Measurements from ENCODE around the gene FGFBP3.

Gene FGFBP3

GRCh38 chr10:91909117-91909677 lies at the start of gene FGFBP3:
Gene FGFBP3 (minus strand): TSS chr10:91909486. CDS start chr10:91908969, 517 bp downstream.
- DNase-seq, result peak; percentile 65

- no peak for DNase-seq
Observed at GRCh38 chr10:91957091-91957490, 47.8 kb upstream of the FGFBP3 start.

GRCh38 chr10:91955114-91955513 lies 45.8 kb upstream of the FGFBP3 start:
- DNase-seq, result no peak

- DNase-seq, result no peak
Observed at GRCh38 chr10:91953600-91954160, 44.4 kb upstream of the FGFBP3 start.

GRCh38 chr10:91944880-91945630 lies 35.8 kb upstream of the FGFBP3 start:
- DNase-seq, result no peak

DNA sequence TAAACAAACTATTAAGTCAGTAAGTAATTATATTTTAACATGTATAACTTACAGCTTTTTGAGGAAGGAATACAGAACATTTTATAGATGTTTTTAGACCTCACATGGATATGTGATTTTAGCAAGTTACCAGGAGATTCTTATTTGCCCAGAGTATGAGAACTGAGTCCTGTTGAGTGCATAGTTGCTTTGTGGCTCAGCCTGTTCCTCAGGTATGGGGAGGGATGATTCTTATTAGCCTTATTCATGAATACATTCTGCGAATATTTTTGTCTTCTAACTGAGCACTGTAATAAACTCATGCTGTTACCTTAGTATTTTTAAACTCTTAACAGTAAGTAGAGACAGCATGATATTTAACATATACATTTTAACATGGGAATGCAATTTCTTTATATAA lies 32.1 kb upstream of the FGFBP3 start:
- DNase-seq, result no peak

GRCh38 chr10:91939653-91940052 lies 30.4 kb upstream of the FGFBP3 start:
- no peak for DNase-seq

DNA sequence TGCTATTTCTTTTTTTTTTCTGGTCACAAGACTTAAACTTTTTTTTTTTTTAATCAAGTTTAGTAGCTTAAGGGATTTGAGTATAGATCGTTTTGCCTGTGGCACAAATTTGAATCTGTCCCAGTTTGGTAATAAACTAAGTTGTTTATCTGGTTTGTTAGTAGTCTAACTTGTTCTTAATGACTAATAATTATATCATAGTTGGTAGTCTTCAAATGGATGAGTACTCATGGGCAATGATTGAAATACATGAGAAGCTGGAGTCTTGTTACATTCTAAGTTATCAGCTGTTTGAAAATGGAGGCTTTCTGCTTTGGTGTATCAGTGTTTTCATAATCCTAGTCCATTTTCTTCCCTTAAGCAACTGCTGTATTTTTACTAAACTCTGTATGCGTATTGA lies 26.6 kb upstream of the FGFBP3 start:
- no peak for DNase-seq

GRCh38 chr10:91932737-91933136 lies 23.5 kb upstream of the FGFBP3 start:
- DNase-seq, result no peak

GRCh38 chr10:91931526-91932190 lies 22.4 kb upstream of the FGFBP3 start:
- no peak for DNase-seq

DNA sequence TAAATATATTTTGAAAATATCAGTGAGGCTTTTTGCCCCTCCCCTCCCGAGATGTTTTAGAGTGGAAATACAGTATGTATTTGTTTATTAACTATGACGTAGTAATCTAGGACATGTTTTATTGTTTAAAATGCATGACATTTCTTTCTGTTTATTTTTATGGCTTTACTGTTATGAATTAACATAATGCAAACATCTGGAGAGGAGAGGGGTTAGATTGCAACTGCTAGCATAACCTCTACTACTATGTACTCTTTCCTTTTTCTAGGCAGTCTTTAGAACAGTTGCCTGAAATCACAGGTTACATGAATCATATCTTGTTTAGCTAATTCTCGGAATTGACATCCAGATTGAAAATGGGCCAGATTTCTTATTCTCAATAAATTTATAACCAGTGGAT lies 21.7 kb upstream of the FGFBP3 start:
- DNase-seq, result no peak

DNA sequence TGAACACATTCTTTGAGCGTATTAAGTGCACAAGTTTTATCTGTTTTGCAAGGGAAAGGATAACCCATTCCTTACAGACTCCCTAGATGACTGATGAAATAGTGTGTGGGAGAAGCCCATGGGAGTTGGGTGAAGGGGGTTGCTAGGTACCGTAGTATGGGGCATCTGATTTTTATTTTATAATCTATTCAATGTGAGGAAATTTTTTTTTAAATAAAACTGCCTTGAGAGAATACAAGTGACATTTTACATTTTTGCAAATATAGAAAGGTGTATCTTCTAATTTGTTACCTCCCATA lies 15.7 kb upstream of the FGFBP3 start:
- DNase-seq, result no peak

GRCh38 chr10:91924212-91925021 lies 15.1 kb upstream of the FGFBP3 start:
- no peak for DNase-seq

GRCh38 chr10:91923371-91924211 lies 14.3 kb upstream of the FGFBP3 start, which contains the start of gene BTAF1:
Gene BTAF1 (plus strand): TSS chr10:91923770. CDS start chr10:91924077, 307 bp downstream.
- DNase-seq, result peak; percentile 79

GRCh38 chr10:91919651-91920050 lies 10.4 kb upstream of the FGFBP3 start:
- no peak for DNase-seq

- no peak for DNase-seq
Observed at GRCh38 chr10:91910467-91910866, 1.2 kb upstream of the FGFBP3 start.

- peak; percentile 41 for DNase-seq
Observed at GRCh38 chr10:91908337-91909116, 759 bp downstream of the FGFBP3 start.

DNA sequence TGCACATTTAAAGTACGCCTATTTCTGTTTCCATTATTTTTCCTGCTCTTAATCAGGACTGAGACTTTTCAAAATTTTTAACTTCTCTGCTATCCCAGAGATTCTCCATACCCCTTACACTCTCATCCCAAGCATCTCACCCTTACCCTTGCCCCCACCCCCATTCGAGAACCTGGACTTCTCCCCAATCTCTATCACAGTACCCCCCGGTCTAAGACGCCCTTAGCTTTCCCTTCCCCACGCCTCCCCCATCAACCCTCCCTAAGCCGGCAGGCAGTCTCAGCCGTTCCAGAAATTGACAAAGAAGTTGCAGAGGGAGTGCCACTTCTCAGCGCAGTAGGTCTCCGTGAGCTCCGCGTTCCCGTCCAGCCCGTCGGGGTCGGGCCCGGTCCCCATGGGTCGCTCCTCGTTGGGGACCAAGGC lies 1.4 kb downstream of the FGFBP3 start:
- no peak for DNase-seq

DNA sequence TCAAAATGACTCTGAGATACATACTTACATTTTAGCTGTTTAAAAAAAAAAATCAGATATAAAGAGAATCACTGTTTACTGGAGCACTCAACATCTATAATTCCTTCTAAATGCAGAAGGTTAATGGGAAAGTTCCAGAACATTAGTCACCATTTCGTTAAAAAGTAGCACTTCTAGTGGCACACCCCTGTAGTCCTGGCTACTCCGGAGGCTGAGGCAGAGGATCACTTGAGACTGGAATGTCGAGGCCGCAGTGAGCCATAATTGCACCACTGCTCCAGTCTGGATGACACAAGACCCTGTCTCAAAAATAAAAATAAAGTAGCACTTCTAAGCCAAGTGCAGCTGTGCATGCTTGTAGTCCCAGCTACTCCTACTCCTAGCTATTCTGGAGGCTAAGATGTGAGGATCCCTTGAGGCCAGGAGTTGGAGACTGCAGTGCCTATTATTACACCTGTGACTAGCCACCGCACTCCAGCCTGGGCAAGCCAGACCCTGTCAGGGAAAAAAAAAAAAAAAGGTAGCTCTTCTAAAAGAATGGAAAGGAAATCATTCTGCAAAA lies 2.2 kb downstream of the FGFBP3 start:
- no peak for DNase-seq

DNA sequence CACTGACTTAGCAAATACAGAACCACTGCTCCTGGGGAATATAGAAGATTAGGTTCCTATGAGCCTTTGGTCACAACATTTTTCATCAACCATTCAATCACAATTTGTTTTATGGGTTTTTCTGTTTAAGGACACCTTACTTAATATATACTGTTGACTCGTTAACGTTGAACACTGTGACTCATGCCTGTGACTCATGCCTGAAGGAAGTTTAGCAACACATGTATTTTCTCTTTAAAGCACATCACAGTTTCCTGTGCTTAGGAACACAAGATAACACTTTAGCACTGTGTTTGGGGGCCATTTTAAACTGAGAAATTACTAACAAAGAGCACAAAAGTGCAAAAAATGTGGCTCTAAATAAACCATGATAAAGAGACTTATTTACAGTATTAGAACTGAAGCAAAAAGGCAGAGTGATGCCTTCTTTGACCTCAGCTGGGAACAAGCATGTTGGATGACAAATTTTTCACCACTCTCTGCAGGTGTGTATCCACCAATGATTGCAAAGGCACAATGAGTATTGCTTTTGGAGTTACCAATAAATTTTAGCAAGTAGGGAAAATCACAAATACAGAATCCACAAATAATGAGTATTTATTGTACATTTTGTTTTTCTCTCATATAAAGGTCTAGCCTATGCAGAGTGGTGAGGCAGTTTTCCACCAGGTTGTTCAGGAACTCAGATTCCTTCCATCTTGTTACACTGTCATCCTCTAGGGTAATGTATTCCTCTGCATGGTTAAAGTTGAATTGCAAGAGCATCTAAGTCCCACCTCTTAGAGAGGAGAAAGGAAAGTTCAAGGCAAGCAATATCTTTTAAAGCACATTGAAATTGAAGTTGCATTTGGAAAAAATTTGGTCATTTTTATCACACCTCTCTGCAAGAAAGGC lies 7.3 kb downstream of the FGFBP3 start:
- DNase-seq, result no peak

Measured in NCI-H2171 (cell line).